ENCODE measurements around the gene PIK3C2G.

GRCh38 chr12:18285161-18285560 lies 23.8 kb downstream of the PIK3C2G start:
- no peak for TF ChIP-seq EZH2 (IDR thresholded peaks at IDR 0.05)
- TF ChIP-seq CTCF (IDR thresholded peaks at IDR 0.05), result no peak
- no peak for TF ChIP-seq EZH2phosphoT487 (IDR thresholded peaks at IDR 0.05)
